GM15510 (cell line): ENCODE measurements around the gene PDCD11.

ENCODE experiments used
- POLR2A ChIP-seq: IDR thresholded peaks from 3 replicates; pipeline ENCODE4 v1.6.1; 2011; ENCODE audit warnings: borderline replicate concordance; ENCODE audit not compliant: insufficient read length; ENCODE audit errors: extremely low read depth

PDCD11 gene

GRCh38 chr10:103396067-103396788 is at the start of gene PDCD11, which contains the start of gene ATP5MK:
PDCD11 (plus strand) TSS chr10:103396626; CDS start chr10:103398427, 1,801 bp downstream.
ATP5MK (minus strand) TSS chr10:103396475; CDS start chr10:103392457, 4,018 bp downstream.
- peak; percentile 90 for TF ChIP-seq POLR2A

GRCh38 chr10:103350175-103350516 is 46.3 kb upstream of the PDCD11 start:
- no peak for TF ChIP-seq POLR2A

- peak; percentile 71 for TF ChIP-seq POLR2A
Measured at GRCh38 chr10:103350517-103351260, 45.7 kb upstream of the PDCD11 start, which contains the start of gene PCGF6. PCGF6 (minus strand) TSS chr10:103351140; CDS start chr10:103351066, 74 bp downstream.

- no peak for TF ChIP-seq POLR2A
Measured at GRCh38 chr10:103353281-103353680, 43.1 kb upstream of the PDCD11 start.

GRCh38 chr10:103355906-103356599 is 40.4 kb upstream of the PDCD11 start:
- TF ChIP-seq POLR2A, result no peak

GRCh38 chr10:103367379-103367781 is 29.0 kb upstream of the PDCD11 start:
- TF ChIP-seq POLR2A, result no peak

- TF ChIP-seq POLR2A, result peak; percentile 94
Measured at GRCh38 chr10:103367782-103368518, 28.5 kb upstream of the PDCD11 start, which contains the start of gene TAF5. TAF5 (plus strand) TSS chr10:103367976; CDS start chr10:103367990, 14 bp downstream.

GRCh38 chr10:103373544-103373943 is 22.9 kb upstream of the PDCD11 start:
- TF ChIP-seq POLR2A, result no peak

GRCh38 chr10:103374263-103374662 is 22.2 kb upstream of the PDCD11 start:
- TF ChIP-seq POLR2A, result no peak

GRCh38 chr10:103382769-103383168 is 13.7 kb upstream of the PDCD11 start:
- no peak for TF ChIP-seq POLR2A

GRCh38 chr10:103394180-103394579 is 2.2 kb upstream of the PDCD11 start:
- TF ChIP-seq POLR2A, result no peak

GRCh38 chr10:103395754-103396066 is 716 bp upstream of the PDCD11 start:
- no peak for TF ChIP-seq POLR2A

- no peak for TF ChIP-seq POLR2A
Measured at GRCh38 chr10:103396789-103397087, 312 bp downstream of the PDCD11 start.

- no peak for TF ChIP-seq POLR2A
Measured at GRCh38 chr10:103397191-103397825, 882 bp downstream of the PDCD11 start.
